HG03135 (cell line): ENCODE data around the gene CTDP1.
"Not testable (repeated sequence)": the region's sequence is repeated elsewhere in the genome, so short reads cannot be mapped to it uniquely, and the experiment has no call there.

ENCODE experiments used
- ATAC-seq: cut with Tn5 transposase; IDR thresholded peaks from one replicate; pipeline ENCODE4 v1.9.1; 2021; ENCODE audit warnings: mild to moderate bottlenecking, moderate library complexity; ENCODE audit not compliant: unreplicated experiment

CTDP1 gene

GRCh38 chr18:79680891-79681339 is 1.3 kb downstream of the CTDP1 start:
- ATAC-seq = no peak

- ATAC-seq = no peak
Measured at GRCh38 chr18:79681484-79682387, 2.1 kb downstream of the CTDP1 start.

DNA sequence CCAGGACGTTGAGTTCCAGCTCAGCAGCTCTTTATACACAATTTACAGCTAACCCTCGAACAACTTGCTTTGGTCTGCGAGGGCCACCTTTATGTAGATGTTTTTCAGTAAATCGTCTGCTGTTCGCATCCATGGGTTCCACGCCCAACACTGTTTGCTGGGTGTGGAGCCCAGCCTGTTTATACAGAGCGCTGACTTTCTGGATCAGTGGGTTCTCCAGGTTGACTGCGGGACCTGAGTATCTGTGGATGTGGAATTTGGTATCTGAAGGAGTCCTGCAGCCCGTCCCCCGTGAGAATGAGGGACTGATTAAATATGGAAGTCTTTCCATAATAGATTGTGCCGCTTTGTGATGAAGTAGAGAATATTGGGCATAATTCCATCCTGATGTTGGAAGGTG is 2.9 kb downstream of the CTDP1 start:
- no peak for ATAC-seq

- no peak for ATAC-seq
Measured at GRCh38 chr18:79682894-79683625, 3.5 kb downstream of the CTDP1 start.

DNA sequence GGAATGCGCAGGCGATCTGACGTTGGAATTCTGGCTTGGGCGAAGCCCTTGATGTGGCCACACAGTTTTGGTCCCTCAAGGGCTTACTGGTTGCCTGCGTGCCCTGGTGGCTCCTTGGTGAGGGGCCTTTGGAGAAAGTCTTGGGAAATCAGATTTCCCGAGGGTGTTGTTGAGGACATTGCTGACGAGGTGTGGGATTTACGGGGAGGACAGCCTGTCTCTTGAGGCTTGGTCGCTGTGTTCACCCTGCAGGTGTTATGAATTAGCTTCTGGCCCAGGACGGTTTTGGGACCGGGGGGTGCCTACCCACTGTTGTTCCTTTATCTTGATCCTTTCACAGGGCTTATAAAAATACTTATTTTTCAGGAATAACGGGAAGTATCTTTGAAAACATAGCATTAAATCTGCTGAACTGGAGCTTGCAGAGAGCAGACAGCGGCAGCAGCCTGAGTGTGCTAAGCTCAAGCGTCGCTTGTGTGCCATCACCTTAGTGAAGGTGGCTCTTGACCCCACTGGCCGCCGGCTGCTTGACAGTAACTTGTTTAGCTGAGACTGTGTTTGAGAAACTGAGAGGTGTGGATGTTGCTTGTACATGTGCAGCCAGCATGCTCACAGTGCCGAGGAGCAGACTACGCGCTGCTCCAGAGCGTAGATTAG is 4.2 kb downstream of the CTDP1 start:
- ATAC-seq = no peak

DNA sequence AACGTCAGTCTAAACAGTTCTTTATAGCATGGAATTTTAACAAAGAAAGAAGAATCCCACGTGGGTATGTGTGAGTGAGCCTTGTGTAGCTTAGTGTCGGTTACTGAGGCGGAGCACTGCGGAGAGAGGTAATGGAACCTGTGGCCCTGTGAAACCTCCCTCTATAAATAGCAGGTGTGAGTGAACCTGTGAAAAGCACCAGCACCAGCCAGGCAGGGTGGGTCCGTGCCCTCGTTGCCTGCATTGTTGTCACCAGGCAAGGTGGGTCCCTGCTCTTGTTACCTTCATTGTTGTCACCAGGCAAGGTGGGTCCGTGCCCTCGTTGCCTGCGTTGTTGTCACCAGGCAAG is 4.7 kb downstream of the CTDP1 start:
- ATAC-seq = no peak

- no peak for ATAC-seq
Measured at GRCh38 chr18:79684787-79685186, 5.2 kb downstream of the CTDP1 start.

- ATAC-seq = no peak
Measured at GRCh38 chr18:79685281-79685680, 5.7 kb downstream of the CTDP1 start.

DNA sequence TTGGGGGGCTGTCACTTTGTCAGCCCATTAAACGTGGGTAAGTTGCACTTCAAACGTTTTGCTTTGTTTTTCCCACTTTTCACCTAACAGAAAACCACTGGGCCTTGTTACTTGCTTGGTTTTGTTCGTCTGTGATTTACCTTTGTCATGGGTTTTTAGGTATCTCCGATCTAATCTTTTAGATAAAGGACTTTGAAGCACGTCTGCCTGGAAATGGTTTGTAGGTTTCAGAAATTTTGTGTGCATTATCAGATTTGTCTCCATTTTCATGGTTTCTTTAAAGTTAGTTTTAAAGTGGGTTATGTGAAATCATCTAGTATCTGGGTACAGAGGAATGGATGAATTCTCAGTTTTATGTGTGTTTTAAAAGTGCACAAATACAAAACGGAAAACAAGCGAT is 6.4 kb downstream of the CTDP1 start:
- no peak for ATAC-seq

GRCh38 chr18:79687806-79688205 is 8.2 kb downstream of the CTDP1 start:
- no peak for ATAC-seq

GRCh38 chr18:79690071-79690470 is 10.5 kb downstream of the CTDP1 start:
- ATAC-seq = no peak

DNA sequence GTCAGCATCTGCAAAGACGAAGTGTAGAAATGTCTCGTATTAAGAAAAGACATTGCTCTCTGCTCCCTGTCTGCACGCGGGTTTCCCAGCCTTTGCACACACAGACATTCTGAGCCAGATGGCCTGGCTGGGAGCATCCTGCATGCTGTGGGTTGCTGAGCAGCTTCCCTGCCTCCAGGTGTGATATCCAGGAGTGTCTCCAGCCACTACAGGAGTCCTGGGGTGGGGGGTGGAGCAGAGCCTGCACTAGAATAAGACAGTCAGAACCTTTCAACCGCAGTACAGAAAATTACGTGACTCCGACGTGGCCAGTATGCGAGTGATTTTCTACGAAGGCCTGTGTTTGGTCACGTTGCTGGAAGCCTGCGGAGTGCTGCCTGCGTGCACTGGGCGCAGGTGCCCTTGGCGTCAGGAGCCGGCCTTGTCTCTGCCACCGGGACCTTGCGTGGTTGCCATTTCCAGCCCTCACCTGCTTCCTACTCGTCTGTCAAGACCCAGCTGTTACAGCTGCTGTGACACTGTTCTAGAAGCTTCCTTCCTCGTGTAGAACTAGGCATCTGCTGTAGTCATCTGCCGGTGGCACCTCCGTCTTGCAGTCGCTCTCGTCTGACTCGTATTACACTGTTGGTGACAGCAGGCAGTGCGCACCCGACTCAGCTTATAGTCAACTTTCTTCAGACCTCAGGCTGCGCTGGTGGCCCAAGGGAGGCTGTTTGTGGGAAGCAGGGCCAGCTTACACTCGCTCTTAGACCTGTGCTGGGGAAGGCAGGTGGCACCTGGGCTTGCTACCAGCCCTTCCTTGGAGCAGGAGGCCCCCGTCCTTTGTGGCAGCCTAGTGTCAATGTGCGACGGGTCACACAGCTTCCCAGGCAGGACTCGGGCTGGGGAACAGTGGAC is 11.2 kb downstream of the CTDP1 start:
- ATAC-seq = no peak

GRCh38 chr18:79692056-79692455 is 12.5 kb downstream of the CTDP1 start:
- ATAC-seq = no peak

GRCh38 chr18:79692886-79693285 is 13.3 kb downstream of the CTDP1 start:
- ATAC-seq = no peak

GRCh38 chr18:79693561-79694205 is 14.1 kb downstream of the CTDP1 start:
- ATAC-seq = no peak

GRCh38 chr18:79694206-79694894 is 14.7 kb downstream of the CTDP1 start:
- ATAC-seq = not testable (repeated sequence)

DNA sequence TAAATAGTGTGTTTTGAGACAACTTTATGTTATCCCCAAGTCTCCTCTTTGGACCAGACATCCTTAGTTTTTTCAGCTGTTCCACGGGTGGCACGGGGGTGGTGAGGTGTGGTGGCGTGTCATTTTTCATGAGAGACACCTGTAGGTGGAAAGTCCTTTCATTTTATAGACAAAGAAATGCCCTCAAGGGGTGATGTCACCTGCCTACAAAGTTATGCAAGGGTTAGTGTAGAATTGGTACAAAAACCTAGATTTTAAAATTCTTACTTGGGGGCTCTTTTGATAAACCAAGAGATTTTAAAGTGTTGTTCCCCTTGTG is 15.3 kb downstream of the CTDP1 start:
- ATAC-seq = no peak

DNA sequence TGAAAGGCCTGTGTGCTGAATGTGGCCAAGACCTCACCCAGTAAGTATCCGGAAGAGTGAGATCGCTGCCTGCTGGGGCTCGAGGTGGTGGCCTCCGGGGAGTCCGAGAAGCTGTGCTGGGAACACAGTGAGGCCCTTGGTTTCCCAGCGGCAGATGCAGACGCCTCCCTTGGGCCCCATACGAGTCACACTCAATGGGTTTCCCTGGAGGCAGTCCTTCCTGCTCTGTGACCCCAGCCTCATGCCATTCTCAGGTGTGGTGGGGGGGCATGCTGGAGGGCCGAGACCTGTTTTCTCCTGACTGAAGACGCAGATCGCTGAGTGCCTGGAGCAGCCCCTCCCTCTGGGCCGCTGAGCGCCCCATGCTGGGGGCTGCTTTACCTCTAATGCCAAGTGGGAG is 15.7 kb downstream of the CTDP1 start:
- no peak for ATAC-seq
